Activated T-helper 1 cell treated with anti-CD3 and anti-CD28 coated beads, Interleukin-12 subunit alpha, Interleukin-12 subunit beta, Interleukin-2, Interleukin-4 antibody, amounts not matched to agents 30 ng/mL and 10 ng/mL and 1 ng/mL, durations not matched to agents 14 hours and 24 hours and 36 hours (primary cell): ENCODE results near the gene ESAM. TPM values are rescaled to one million over a fixed set of nuclear protein-coding genes. Genes with fewer than 3 reads are reported as not detected.

Experiments
- DNase-seq: peaks from one replicate; pipeline ENCODE4 v3.0.0; 2021; ENCODE audit warnings: low spot score
- H3K27ac Mint-ChIP-seq: one replicate; pipeline ENCODE4 v1.8.0; 2021; ENCODE audit warnings: mild to moderate bottlenecking, mixed read lengths
- H3K27me3 Mint-ChIP-seq: one replicate; pipeline ENCODE4 v1.8.0; 2022; ENCODE audit warnings: mild to moderate bottlenecking, moderate library complexity, mixed read lengths; ENCODE audit not compliant: insufficient read depth
- H3K36me3 Mint-ChIP-seq: one replicate; pipeline ENCODE4 v1.8.0; 2021; ENCODE audit warnings: low read depth, mixed read lengths
- H3K4me1 Mint-ChIP-seq: one replicate; pipeline ENCODE4 v1.8.0; 2021; ENCODE audit warnings: low read depth, mixed read lengths
- H3K4me3 Mint-ChIP-seq: one replicate; pipeline ENCODE4 v1.8.0; 2021; ENCODE audit warnings: mild to moderate bottlenecking, moderate library complexity, mixed read lengths
- H3K9me3 Mint-ChIP-seq: one replicate; pipeline ENCODE4 v1.8.0; 2021; ENCODE audit warnings: mixed read lengths
- intact Hi-C: fragments of 100-400 bp; cut with micrococcal nuclease; formaldehyde crosslinking; loops from one replicate; pipeline ENCODE4 v1.15.1; 2024
- total RNA-seq: library from RNA; stranded (reverse); gene quantifications from 2 replicates; pipeline ENCODE4 v1.2.3, GENCODE V29; 2022

ESAM gene
- total RNA-seq, 1 donor from 2014 or later = 0.52 TPM

- Mint-ChIP-seq H3K27ac (no peak overlapping the region), H3K9me3 (no peaks in the 10 kb centered on the region), H3K4me1 (no peaks in the 10 kb centered on the region), H3K4me3 (no peak overlapping the region), H3K27me3 (peaks cover 15% of the 10 kb centered on the region), H3K36me3 (no peaks in the 10 kb centered on the region)
- intact Hi-C loops = no loop called here
- DNase-seq = no peak
Observed at GRCh38 chr11:124728134-124728533, 34.0 kb downstream of the ESAM start.

GRCh38 chr11:124727474-124727873 is 34.6 kb downstream of the ESAM start:
- intact Hi-C loops = no loop called here
- no peaks in the 10 kb centered on the region for H3K4me1 Mint-ChIP-seq
- no peaks in the 10 kb centered on the region for H3K9me3 Mint-ChIP-seq
- no peak overlapping the region for H3K4me3 Mint-ChIP-seq
- DNase-seq = no peak
- H3K27me3 Mint-ChIP-seq = peaks cover 15% of the 10 kb centered on the region
- H3K27ac Mint-ChIP-seq = no peak overlapping the region
- H3K36me3 Mint-ChIP-seq = no peaks in the 10 kb centered on the region

GRCh38 chr11:124725719-124726105 is 36.4 kb downstream of the ESAM start:
- H3K4me3 Mint-ChIP-seq = no peak overlapping the region
- no peak overlapping the region for H3K27ac Mint-ChIP-seq
- peaks cover 15% of the 10 kb centered on the region for H3K27me3 Mint-ChIP-seq
- H3K9me3 Mint-ChIP-seq = no peaks in the 10 kb centered on the region
- H3K4me1 Mint-ChIP-seq = no peaks in the 10 kb centered on the region
- no peak for DNase-seq
- intact Hi-C loops = no loop called here
- no peaks in the 10 kb centered on the region for H3K36me3 Mint-ChIP-seq

- no peak for DNase-seq
- Mint-ChIP-seq H3K9me3 (no peaks in the 10 kb centered on the region), H3K36me3 (no peaks in the 10 kb centered on the region), H3K4me3 (no peak overlapping the region), H3K4me1 (no peaks in the 10 kb centered on the region), H3K27ac (no peak overlapping the region), H3K27me3 (peaks cover 20% of the 10 kb centered on the region)
- intact Hi-C loops = no loop called here
Observed at GRCh38 chr11:124724979-124725718, 36.9 kb downstream of the ESAM start.

GRCh38 chr11:124722176-124722575 is 39.9 kb downstream of the ESAM start:
- H3K4me3 Mint-ChIP-seq = no peak overlapping the region
- H3K27ac Mint-ChIP-seq = no peak overlapping the region
- H3K9me3 Mint-ChIP-seq = no peaks in the 10 kb centered on the region
- H3K36me3 Mint-ChIP-seq = no peaks in the 10 kb centered on the region
- H3K4me1 Mint-ChIP-seq = peaks cover 7% of the 10 kb centered on the region
- no peak for DNase-seq
- intact Hi-C loops = no loop called here
- peaks cover 44% of the 10 kb centered on the region for H3K27me3 Mint-ChIP-seq

GRCh38 chr11:124719534-124719933 is 42.6 kb downstream of the ESAM start:
- no peak overlapping the region for H3K4me3 Mint-ChIP-seq
- no peak overlapping the region for H3K27ac Mint-ChIP-seq
- H3K4me1 Mint-ChIP-seq = peaks cover 7% of the 10 kb centered on the region
- peaks cover 47% of the 10 kb centered on the region for H3K27me3 Mint-ChIP-seq
- no peaks in the 10 kb centered on the region for H3K9me3 Mint-ChIP-seq
- intact Hi-C loops = no loop called here
- H3K36me3 Mint-ChIP-seq = no peaks in the 10 kb centered on the region
- DNase-seq = no peak

GRCh38 chr11:124718801-124719200 is 43.3 kb downstream of the ESAM start:
- intact Hi-C loops = no loop called here
- Mint-ChIP-seq H3K9me3 (no peaks in the 10 kb centered on the region), H3K27ac (no peak overlapping the region), H3K36me3 (no peaks in the 10 kb centered on the region), H3K4me3 (no peak overlapping the region), H3K4me1 (peaks cover 7% of the 10 kb centered on the region), H3K27me3 (peaks cover 43% of the 10 kb centered on the region)
- no peak for DNase-seq

- DNase-seq = no peak
- H3K9me3 Mint-ChIP-seq = no peaks in the 10 kb centered on the region
- intact Hi-C loops = no loop called here
- H3K27ac Mint-ChIP-seq = no peak overlapping the region
- peaks cover 7% of the 10 kb centered on the region for H3K4me1 Mint-ChIP-seq
- no peak overlapping the region for H3K4me3 Mint-ChIP-seq
- no peaks in the 10 kb centered on the region for H3K36me3 Mint-ChIP-seq
- peaks cover 42% of the 10 kb centered on the region for H3K27me3 Mint-ChIP-seq
Observed at GRCh38 chr11:124717786-124718651, 44.1 kb downstream of the ESAM start.

- Mint-ChIP-seq H3K27me3 (peaks cover 42% of the 10 kb centered on the region), H3K27ac (no peak overlapping the region), H3K9me3 (no peaks in the 10 kb centered on the region), H3K36me3 (no peaks in the 10 kb centered on the region), H3K4me3 (no peak overlapping the region), H3K4me1 (peaks cover 7% of the 10 kb centered on the region)
- intact Hi-C loops = no loop called here
- DNase-seq = no peak
Observed at GRCh38 chr11:124717421-124717785, 44.7 kb downstream of the ESAM start.

- H3K36me3 Mint-ChIP-seq = no peaks in the 10 kb centered on the region
- H3K9me3 Mint-ChIP-seq = no peaks in the 10 kb centered on the region
- H3K27me3 Mint-ChIP-seq = peaks cover 42% of the 10 kb centered on the region
- DNase-seq = no peak
- intact Hi-C loops = no loop called here
- no peak overlapping the region for H3K4me3 Mint-ChIP-seq
- no peak overlapping the region for H3K27ac Mint-ChIP-seq
- peaks cover 7% of the 10 kb centered on the region for H3K4me1 Mint-ChIP-seq
Observed at GRCh38 chr11:124716591-124716990, 45.5 kb downstream of the ESAM start.

GRCh38 chr11:124712392-124712791 is 49.7 kb downstream of the ESAM start:
- no peak for DNase-seq
- H3K4me3 Mint-ChIP-seq = no peak overlapping the region
- H3K9me3 Mint-ChIP-seq = no peaks in the 10 kb centered on the region
- H3K4me1 Mint-ChIP-seq = peaks cover under 1% of the 10 kb centered on the region
- H3K27ac Mint-ChIP-seq = no peak overlapping the region
- H3K27me3 Mint-ChIP-seq = peaks cover 14% of the 10 kb centered on the region
- intact Hi-C loops = no loop called here
- H3K36me3 Mint-ChIP-seq = no peaks in the 10 kb centered on the region

- Mint-ChIP-seq H3K27me3 (peaks cover 4% of the 10 kb centered on the region), H3K4me1 (no peaks in the 10 kb centered on the region), H3K9me3 (no peaks in the 10 kb centered on the region), H3K4me3 (no peak overlapping the region), H3K36me3 (no peaks in the 10 kb centered on the region), H3K27ac (no peak overlapping the region)
- no peak for DNase-seq
- intact Hi-C loops = no loop called here
Observed at GRCh38 chr11:124707829-124708228, 54.3 kb downstream of the ESAM start.
